NCI-H2196 treated with DMSO at 0.1 percent for 48 hours (cell line): ENCODE results near the gene ATF6B.
A peak's percentile ranks its signal among the peaks of the same experiment; 100 is the strongest.
"Not testable (repeated sequence)": the region's sequence is repeated elsewhere in the genome, so short reads cannot be mapped to it uniquely, and the experiment has no call there.

Experiments used
- DNase-seq: peaks from one replicate; lab custom pipeline; 2025; ENCODE audit not compliant: unreplicated experiment; lab: John Stamatoyannopoulos, UW

Gene ATF6B

GRCh38 chr6:32108727-32109113 is 19.3 kb downstream of the ATF6B start:
- DNase-seq = no peak

GRCh38 chr6:32108094-32108627 is 19.9 kb downstream of the ATF6B start:
- DNase-seq = no peak

GRCh38 chr6:32107406-32107805 is 20.6 kb downstream of the ATF6B start:
- no peak for DNase-seq

GRCh38 chr6:32105433-32105832 is 22.6 kb downstream of the ATF6B start:
- no peak for DNase-seq

GRCh38 chr6:32102255-32102654 is 25.8 kb downstream of the ATF6B start:
- DNase-seq = no peak

GRCh38 chr6:32100251-32100650 is 27.8 kb downstream of the ATF6B start:
- not testable (repeated sequence) for DNase-seq

- DNase-seq = no peak
Observed at GRCh38 chr6:32097364-32097763, 30.7 kb downstream of the ATF6B start.

- no peak for DNase-seq
Observed at GRCh38 chr6:32096394-32097258, 31.4 kb downstream of the ATF6B start.

GRCh38 chr6:32096087-32096393 is 32.0 kb downstream of the ATF6B start:
- no peak for DNase-seq

GRCh38 chr6:32095338-32096086 is 32.5 kb downstream of the ATF6B start:
- no peak for DNase-seq

- DNase-seq = peak; percentile 22
Observed at GRCh38 chr6:32092760-32093497, 35.1 kb downstream of the ATF6B start.

GRCh38 chr6:32089082-32089828 is 38.8 kb downstream of the ATF6B start:
- no peak for DNase-seq

GRCh38 chr6:32088487-32089049 is 39.5 kb downstream of the ATF6B start:
- no peak for DNase-seq

GRCh38 chr6:32087574-32088486 is 40.2 kb downstream of the ATF6B start:
- DNase-seq = no peak

- no peak for DNase-seq
Observed at GRCh38 chr6:32086661-32087573, 41.1 kb downstream of the ATF6B start.

GRCh38 chr6:32085759-32086459 is 42.1 kb downstream of the ATF6B start:
- DNase-seq = no peak

- no peak for DNase-seq
Observed at GRCh38 chr6:32084780-32085179, 43.3 kb downstream of the ATF6B start.
